Brain microvascular endothelial cell (primary cell): ENCODE measurements around the gene MGAT2.

Experiments used
- DNase-seq: peaks from one replicate; pipeline ENCODE4 v3.0.0-alpha.2; 2020
- H3K27ac ChIP-seq: fragments of 250-450 bp; sonication (Bioruptor Pico); 2 replicates; pipeline ENCODE4 v1.5.1; 2020; ENCODE audit warnings: mild to moderate bottlenecking, moderate library complexity
- H3K27me3 ChIP-seq: fragments of 250-450 bp; sonication (Bioruptor Pico); replicated peaks from 2 replicates; pipeline ENCODE4 v1.5.1; 2020; ENCODE audit warnings: mild to moderate bottlenecking
- H3K36me3 ChIP-seq: fragments of 250-450 bp; sonication (Bioruptor Pico); replicated peaks from 2 replicates; pipeline ENCODE4 v1.5.1; 2020; ENCODE audit warnings: mild to moderate bottlenecking
- H3K4me3 ChIP-seq: 2 replicates; pipeline ENCODE4 v1.5.1; 2011; ENCODE audit warnings: low read depth, mild to moderate bottlenecking, control low read depth, low read length, moderate library complexity
- CTCF ChIP-seq: IDR thresholded peaks from 2 replicates; pipeline ENCODE4 v1.5.1; 2011; ENCODE audit warnings: low read depth, mild to moderate bottlenecking, moderate library complexity, low read length, control low read depth, inconsistent platforms; ENCODE audit errors: missing control alignments
- in situ Hi-C: cut with HindIII; loops from 2 replicates; pipeline ENCODE4 v1.10.0; 2017; ENCODE audit warnings: low sequenced_read_pairs, low pct_ligation_motif_present

The MGAT2 gene

GRCh38 chr14:49586673-49587460 is 33.7 kb upstream of the MGAT2 start:
- no peak overlapping the region for H3K4me3 ChIP-seq
- H3K27me3 ChIP-seq: no peaks in the 10 kb centered on the region
- peak; percentile 57 for TF ChIP-seq CTCF
- in situ Hi-C loops: no loop called here
- peaks cover 33% of the 10 kb centered on the region for H3K36me3 ChIP-seq
- no peak overlapping the region for H3K27ac ChIP-seq
- DNase-seq: peak; percentile 91

- in situ Hi-C loops: no loop called here
Observed at GRCh38 chr14:49589387-49589786, 31.2 kb upstream of the MGAT2 start.

DNA sequence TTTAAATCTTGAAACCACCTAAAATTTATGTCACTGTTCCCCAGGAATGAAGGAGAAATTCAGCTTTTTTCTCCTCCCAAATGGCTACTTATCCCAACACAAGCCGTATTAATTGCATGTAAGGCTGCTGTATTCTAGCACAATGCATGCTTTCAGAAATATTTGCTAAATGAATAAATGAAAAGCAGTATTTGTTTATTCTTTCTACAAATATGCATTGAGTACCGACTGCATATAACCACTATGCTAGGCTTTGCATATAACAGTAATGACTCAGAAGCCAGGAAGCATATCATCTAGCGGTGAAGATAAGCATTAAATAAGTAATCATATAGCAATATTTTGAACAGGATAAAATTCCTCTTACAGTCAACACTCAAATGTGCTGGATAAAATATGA is 27.6 kb upstream of the MGAT2 start:
- no peak for TF ChIP-seq CTCF
- no peaks in the 10 kb centered on the region for H3K36me3 ChIP-seq
- no peaks in the 10 kb centered on the region for H3K27me3 ChIP-seq
- in situ Hi-C loops: no loop called here
- no peak overlapping the region for H3K27ac ChIP-seq
- DNase-seq: peak; percentile 56
- no peak overlapping the region for H3K4me3 ChIP-seq

More at GRCh38 chr14:49589387-49589786, 31.2 kb upstream of the MGAT2 start:
- Histone ChIP-seq H3K27me3 (no peaks in the 10 kb centered on the region), H3K36me3 (peaks cover 12% of the 10 kb centered on the region), H3K27ac (no peak overlapping the region), H3K4me3 (no peak overlapping the region)
- no peak for TF ChIP-seq CTCF
- DNase-seq: no peak

GRCh38 chr14:49594347-49595091 is 26.1 kb upstream of the MGAT2 start:
- no peaks in the 10 kb centered on the region for H3K36me3 ChIP-seq
- H3K27me3 ChIP-seq: no peaks in the 10 kb centered on the region
- peak overlapping the region; percentile 48 for H3K27ac ChIP-seq
- peak; percentile 81 for DNase-seq
- H3K4me3 ChIP-seq: no peak overlapping the region
- in situ Hi-C loops: no loop called here
- no peak for TF ChIP-seq CTCF

DNA sequence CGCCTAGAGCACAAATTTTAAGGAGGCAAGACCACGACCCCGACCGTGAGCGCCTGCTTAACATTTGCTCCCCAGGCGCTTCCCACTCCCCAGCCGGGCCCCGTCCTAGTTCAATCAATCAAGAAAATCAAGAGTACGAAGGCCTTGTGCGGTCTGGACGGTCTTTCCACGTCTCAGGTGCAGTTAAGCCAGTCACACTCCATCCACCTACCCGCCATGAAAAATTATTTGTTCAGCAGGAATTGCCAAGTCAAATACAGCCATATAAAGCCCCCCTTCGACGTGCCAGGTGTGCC is 22.5 kb upstream of the MGAT2 start:
- in situ Hi-C loops: no loop called here
- Histone ChIP-seq H3K27me3 (no peaks in the 10 kb centered on the region), H3K36me3 (no peaks in the 10 kb centered on the region), H3K4me3 (peak overlapping the region; percentile 93), H3K27ac (peak overlapping the region; percentile 98)
- no peak for TF ChIP-seq CTCF
- no peak for DNase-seq
